LHCN-M2 (cell line): Measurements from ENCODE around the gene NUDT6. TPM values are rescaled to one million over a fixed set of nuclear protein-coding genes. Genes with fewer than 3 reads are reported as not detected.

ENCODE experiments used
- total RNA-seq: library from RNA; depleted of rRNA; stranded (reverse); fragments of >200 nt; gene quantifications from 2 replicates; pipeline ENCODE4 v1.2.3, GENCODE V29; 2014; rRNA removed

The NUDT6 gene
- total RNA-seq, 1 experiment from 2014 or later, result 14.1 TPM

Other genes starting within 250 kb of the NUDT6 start
- 3.3 and 5.5 TPM in 2 replicates for gene BBS12, start 189.9 kb downstream of the NUDT6 start, total RNA-seq
- gene FGF2, start 95.8 kb downstream of the NUDT6 start, total RNA-seq, result 14.6 and 15.0 TPM in 2 replicates